H1 (cell line): ENCODE data around the gene BRSK2. TPM values are rescaled to one million over a fixed set of nuclear protein-coding genes. Genes with fewer than 3 reads are reported as not detected.

Experiments
- CTCF ChIA-PET: fragments of 300-600 bp; sonication (Branson Sonifier 250); formaldehyde crosslinking; loops from one replicate; lab custom pipeline; 2021; ENCODE audit not compliant: partially characterized antibody; lab: Charles Lee
- POLR2A ChIA-PET: fragments of 300-600 bp; sonication (Branson Sonifier 250); formaldehyde crosslinking; loops from one replicate; lab custom pipeline; 2021; ENCODE audit warnings: inconsistent platforms; ENCODE audit not compliant: partially characterized antibody; lab: Charles Lee
- DNase-seq, 2 experiments: peaks; one replicate each; pipeline versions ENCODE4 v3.0.0 to v3.0.0-alpha.2; 2010 to 2022; ENCODE audit warnings: low spot score in 2 of 2, low read depth in 1 of 2, mixed read lengths in 1 of 2
- FAIRE-seq: peaks from 2 replicates; lab custom pipeline; 2011; peaks lifted over from hg19 to GRCh38; lab: Jason Lieb, UNC
- H2AFZ ChIP-seq: 2 replicates; pipeline ENCODE4 v1.8.1; 2012; ENCODE audit warnings: low read length, inconsistent platforms
- H2AK5ac ChIP-seq: 2 replicates; pipeline ENCODE4 v1.6.1; 2013; ENCODE audit warnings: low read depth, low read length
- H2BK120ac ChIP-seq: replicated peaks from 2 replicates; pipeline ENCODE3; 2013; ENCODE audit warnings: low read depth, low read length, inconsistent platforms
- H2BK12ac ChIP-seq: 2 replicates; pipeline ENCODE4 v1.6.1; 2013; ENCODE audit warnings: low read depth, low read length
- H2BK15ac ChIP-seq: 2 replicates; pipeline ENCODE4 v1.6.1; 2013; ENCODE audit warnings: low read length
- H2BK20ac ChIP-seq: 2 replicates; pipeline ENCODE4 v1.6.1; 2013; ENCODE audit warnings: low read length
- H2BK5ac ChIP-seq: 2 replicates; pipeline ENCODE4 v1.6.1; 2013; ENCODE audit warnings: low read depth, low read length
- H3K14ac ChIP-seq: 2 replicates; pipeline ENCODE4 v1.6.1; 2013; ENCODE audit warnings: inconsistent platforms; ENCODE audit not compliant: insufficient read length
- H3K18ac ChIP-seq: 2 replicates; pipeline ENCODE4 v1.6.1; 2013; ENCODE audit warnings: low read length; ENCODE audit errors: extremely low read depth
- H3K23ac ChIP-seq: 2 replicates; pipeline ENCODE4 v1.6.1; 2013; ENCODE audit warnings: inconsistent platforms; ENCODE audit not compliant: insufficient read length
- H3K23me2 ChIP-seq: 2 replicates; pipeline ENCODE4 v1.6.1; 2013; ENCODE audit warnings: low read depth, low read length
- H3K27ac ChIP-seq: 2 replicates; pipeline ENCODE4 v1.6.1; 2011; ENCODE audit warnings: low read depth, low read length, inconsistent platforms
- H3K27me3 ChIP-seq, 4 experiments: replicated peaks in 1 of 4; 1 replicate in 1 of 4; 2 replicates in 3 of 4; pipeline versions ENCODE4 v1.6.1 to v1.8.1; 2011 to 2013; ENCODE audit warnings: low read length in 3 of 4, mild to moderate bottlenecking in 3 of 4, inconsistent platforms in 2 of 4, mixed read lengths in 2 of 4, moderate library complexity in 1 of 4; ENCODE audit not compliant: control insufficient read depth in 3 of 4, insufficient read depth in 3 of 4; ENCODE audit errors: extremely low read depth in 1 of 4
- H3K36me3 ChIP-seq, 4 experiments: 2 replicates each; pipeline versions ENCODE4 v1.6.1 to v1.8.1; 2011 to 2013; ENCODE audit warnings: mild to moderate bottlenecking in 4 of 4, low read length in 3 of 4, moderate library complexity in 2 of 4, control low read depth in 1 of 4, inconsistent platforms in 1 of 4; ENCODE audit not compliant: insufficient read depth in 4 of 4, control insufficient read depth in 2 of 4
- H3K4ac ChIP-seq: replicated peaks from 2 replicates; pipeline ENCODE3; 2013; ENCODE audit warnings: low read length, low read depth, mixed read lengths, inconsistent platforms; ENCODE audit not compliant: insufficient read length
- H3K4me1 ChIP-seq, 4 experiments: replicated peaks in 1 of 4; 1 replicate in 1 of 4; 2 replicates in 3 of 4; pipeline versions ENCODE4 v1.6.1 to v1.8.1; 2011 to 2013; ENCODE audit warnings: low read length in 3 of 4, inconsistent platforms in 2 of 4, mixed read lengths in 1 of 4; ENCODE audit not compliant: insufficient read depth in 4 of 4, control insufficient read depth in 3 of 4
- H3K4me2 ChIP-seq, 2 experiments: 2 replicates each; pipeline versions ENCODE4 v1.6.1 to v1.8.1; 2011 to 2013; ENCODE audit warnings: low read depth in 2 of 2, low read length in 2 of 2, control low read depth in 1 of 2, inconsistent platforms in 1 of 2, mild to moderate bottlenecking in 1 of 2; ENCODE audit not compliant: insufficient read depth in 1 of 2
- H3K4me3 ChIP-seq, 4 experiments: fragments of 200-600, 300-600 bp in 1 of 4; sonication (generic), shearing (Covaris generic), sonication (Bioruptor Twin) in 1 of 4; 2 replicates each; pipeline versions ENCODE4 v1.5.1 to v1.8.1; 2011 to 2016; ENCODE audit warnings: low read length in 4 of 4, low read depth in 3 of 4, control low read depth in 2 of 4, inconsistent platforms in 2 of 4, mild to moderate bottlenecking in 2 of 4, mixed read lengths in 1 of 4, moderate library complexity in 1 of 4; ENCODE audit not compliant: insufficient read depth in 2 of 4; ENCODE audit errors: extremely low read depth in 1 of 4
- H3K56ac ChIP-seq: replicated peaks from 2 replicates; pipeline ENCODE3; 2013; ENCODE audit warnings: low read depth, mild to moderate bottlenecking, mixed read lengths, low read length, inconsistent platforms; ENCODE audit not compliant: insufficient read length
- H3K79me1 ChIP-seq: 2 replicates; pipeline ENCODE4 v1.6.1; 2013; ENCODE audit warnings: low read depth, low read length, control low read depth
- H3K79me2 ChIP-seq, 2 experiments: 2 replicates each; pipeline versions ENCODE4 v1.6.1 to v1.8.1; 2012 to 2013; ENCODE audit warnings: low read length in 2 of 2, mild to moderate bottlenecking in 2 of 2, inconsistent platforms in 1 of 2; ENCODE audit not compliant: insufficient read depth in 2 of 2, control insufficient read depth in 1 of 2
- H3K9ac ChIP-seq, 4 experiments: replicated peaks in 1 of 4; 1 replicate in 1 of 4; 2 replicates in 3 of 4; pipeline versions ENCODE4 v1.6.1 to v1.8.1; 2011 to 2013; ENCODE audit warnings: low read depth in 3 of 4, low read length in 3 of 4, control low read depth in 2 of 4, mild to moderate bottlenecking in 2 of 4, moderate library complexity in 2 of 4, inconsistent platforms in 1 of 4; ENCODE audit errors: extremely low read depth in 1 of 4
- H3K9me3 ChIP-seq, 2 experiments: 2 replicates each; pipeline versions ENCODE4 v1.6.1 to v1.8.1; 2012 to 2013; ENCODE audit warnings: mild to moderate bottlenecking in 2 of 2, moderate library complexity in 2 of 2, control low read depth in 1 of 2, inconsistent platforms in 1 of 2, low read depth in 1 of 2, low read length in 1 of 2, mixed read lengths in 1 of 2; ENCODE audit not compliant: insufficient read depth in 2 of 2
- H4K20me1 ChIP-seq, 2 experiments: replicated peaks in 1 of 2; 2 replicates each; pipeline versions ENCODE3 to v1.8.1; 2011 to 2013; ENCODE audit warnings: inconsistent platforms in 2 of 2, low read length in 2 of 2, mild to moderate bottlenecking in 1 of 2; ENCODE audit not compliant: insufficient read depth in 2 of 2, control insufficient read depth in 1 of 2
- H4K5ac ChIP-seq: 2 replicates; pipeline ENCODE4 v1.6.1; 2013; ENCODE audit warnings: low read length, low read depth, mixed read lengths, inconsistent platforms; ENCODE audit not compliant: insufficient read length
- H4K8ac ChIP-seq: 2 replicates; pipeline ENCODE4 v1.8.0; 2013; ENCODE audit warnings: mild to moderate bottlenecking, moderate library complexity, low read length, inconsistent platforms; ENCODE audit not compliant: insufficient read depth; ENCODE audit errors: extremely low read depth
- H4K91ac ChIP-seq: replicated peaks from 2 replicates; pipeline ENCODE3; 2013; ENCODE audit warnings: low read length, mixed read lengths, inconsistent platforms; ENCODE audit not compliant: insufficient read length
- CBX8 ChIP-seq: fragments of 300-800, 300-1000 bp; sonication (generic); IDR thresholded peaks from 2 replicates; pipeline ENCODE4 v1.7.1; 2016; ENCODE audit warnings: low read depth, low read length, borderline replicate concordance
- EGR1 ChIP-seq: IDR thresholded peaks from 2 replicates; pipeline ENCODE4 v1.6.1; 2011; ENCODE audit warnings: low read depth, low read length, borderline replicate concordance
- HDAC2 ChIP-seq, 2 experiments: fragments of 300-600 bp in 1 of 2; sonication (generic) in 1 of 2; IDR thresholded peaks; 2 replicates each; pipeline ENCODE4 v1.6.1; 2011 to 2012; ENCODE audit warnings: low read depth in 2 of 2, low read length in 2 of 2, mild to moderate bottlenecking in 2 of 2, moderate library complexity in 2 of 2, borderline replicate concordance in 1 of 2, inconsistent platforms in 1 of 2
- HDAC6 ChIP-seq: IDR thresholded peaks from one replicate; pipeline ENCODE4 v1.7.1; 2012; ENCODE audit warnings: low read depth, mild to moderate bottlenecking, inconsistent platforms, low read length, moderate library complexity
- JUN ChIP-seq: IDR thresholded peaks from 2 replicates; pipeline ENCODE4 v1.6.1; 2011; ENCODE audit warnings: low read depth, mild to moderate bottlenecking, improper control_type of control experiment, low read length
- POU5F1 ChIP-seq: IDR thresholded peaks from 2 replicates; pipeline ENCODE4 v1.6.1; 2011; ENCODE audit warnings: low read depth, mild to moderate bottlenecking, low read length, moderate library complexity
- SIRT6 ChIP-seq: IDR thresholded peaks from one replicate; pipeline ENCODE4 v1.7.1; 2012; ENCODE audit warnings: low read length, inconsistent platforms
- SUZ12 ChIP-seq: fragments of 200-600 bp; sonication (generic); IDR thresholded peaks from 2 replicates; pipeline ENCODE4 v1.6.1; 2012; ENCODE audit warnings: mild to moderate bottlenecking, inconsistent platforms, low read length, moderate library complexity, mixed read lengths
- TBP ChIP-seq: IDR thresholded peaks from 2 replicates; pipeline ENCODE4 v1.6.1; 2011; ENCODE audit warnings: low read depth, low read length, improper control_type of control experiment
- TCF12 ChIP-seq: IDR thresholded peaks from 2 replicates; pipeline ENCODE4 v1.6.1; 2011; ENCODE audit warnings: low read depth, mild to moderate bottlenecking, low read length
- WGBS, 2 experiments: shearing (Covaris generic) in 1 of 2; methylation state at CpG; one replicate each; pipeline versions ENCODE4 v1.1.6 to v1.1.7; 2013 to 2015; ENCODE audit warnings: low lambda C conversion rate in 2 of 2, mixed read lengths in 2 of 2, inconsistent platforms in 1 of 2, low coverage in 1 of 2, missing lambda C conversion rate in 1 of 2; ENCODE audit not compliant: insufficient replicate concordance in 2 of 2, insufficient coverage in 1 of 2, insufficient read length in 1 of 2; ENCODE audit errors: extremely low coverage in 1 of 2, missing lambda C conversion rate in 1 of 2; 5-methylcytosine and 5-hydroxymethylcytosine counted together
- polyA plus RNA-seq, 7 experiments: library from polyadenylated mRNA; depleted of rRNA in 3 of 7; stranded (reverse) in 5 of 7; unstranded in 2 of 7; fragments of >200 nt in 5 of 7; fragments of 200-250 nt in 2 of 7; gene quantifications; 1 replicate in 5 of 7; 2 replicates in 1 of 7; 4 replicates in 1 of 7; pipeline versions ENCODE4 v1.2.1 to v1.2.3, GENCODE V29; 2011 to 2013; ENCODE audit warnings: missing spikeins in 2 of 7, mixed read lengths in 2 of 7
- total RNA-seq: library from RNA; stranded (reverse); fragmentation: NEBNext Ultra II Directional; extraction: Animal tissue kit (Norgen Biotek cat#: 25700); gene quantifications from 2 replicates; pipeline ENCODE4 v1.2.1, GENCODE V29; 2021

Gene BRSK2
- total and polyA plus RNA-seq, 2 of the 8 experiments (the other 6 are each of a cell fraction or from before 2014, with no cell fraction given): 17.3 to 27.1 TPM

- TF ChIP-seq TCF12 (no peak), SUZ12 (no peak), SIRT6 (no peak), POU5F1 (no peak), JUN (no peak), CBX8 (no peak), TBP (no peak), EGR1 (no peak), HDAC6 (no peak), HDAC2 (IDR thresholded peaks at IDR 0.05; ENCODE audit: borderline replicate concordance in 1 of 2, low read depth in 2 of 2, low read length in 2 of 2) (no peak)
- TF ChIP-seq, all 59 proteins: peak for 0
- no peak overlapping the region for H3K14ac ChIP-seq
- DNase-seq (no peak), FAIRE-seq (no peak)
- H2BK5ac ChIP-seq: no peak overlapping the region
- no peak overlapping the region for H2BK15ac ChIP-seq
- H2BK120ac ChIP-seq: no peak overlapping the region
- H3K4me2 ChIP-seq: no peak overlapping the region
- whole genome bisulfite sequencing, 2 experiments: 90% methylated on average over 14 of the region's 14 CpGs; no CpG with 5 or more reads in 1 of the 2 experiments
- ChIA-PET POLR2A (no interaction called here), CTCF (no interaction called here)
- no peak overlapping the region for H3K9ac ChIP-seq
- H2AK5ac ChIP-seq: no peak overlapping the region
- no peaks in the 10 kb centered on the region; the same call in 1 of the 2 replicates for H3K23me2 ChIP-seq
- H3K79me1 ChIP-seq: no peaks in the 10 kb centered on the region
- H3K36me3 ChIP-seq: no peaks in the 10 kb centered on the region
- no peak overlapping the region for H2BK20ac ChIP-seq
- H2AFZ ChIP-seq: no peak overlapping the region
- no peaks in the 10 kb centered on the region for H3K9me3 ChIP-seq
- H4K91ac ChIP-seq: no peak overlapping the region
- no peaks in the 10 kb centered on the region; a peak in 1 of 7 replicates for H3K27me3 ChIP-seq
- H3K4me1 ChIP-seq: no peaks in the 10 kb centered on the region; a peak in 1 of 7 replicates
- no peak overlapping the region for H4K5ac ChIP-seq
- no peak overlapping the region for H3K4me3 ChIP-seq
- H3K18ac ChIP-seq: no peak overlapping the region
- no peaks in the 10 kb centered on the region for H4K20me1 ChIP-seq
- no peak overlapping the region for H2BK12ac ChIP-seq
- no peak overlapping the region; the same call in 1 of the 2 replicates for H4K8ac ChIP-seq
- H3K23ac ChIP-seq: no peak overlapping the region
- H3K56ac ChIP-seq: no peak overlapping the region
- no peaks in the 10 kb centered on the region for H3K79me2 ChIP-seq
- no peak overlapping the region for H3K27ac ChIP-seq
- no peak overlapping the region for H3K4ac ChIP-seq
Measured at GRCh38 chr11:1377231-1377780, 12.4 kb upstream of the BRSK2 start.
